GOT3 (cell line): ENCODE measurements around the gene PNN.
"Not testable (repeated sequence)": the region's sequence is repeated elsewhere in the genome, so short reads cannot be mapped to it uniquely, and the experiment has no call there.

ENCODE experiments used
- DNase-seq: peaks from one replicate; lab custom pipeline; 2025; ENCODE audit warnings: mixed read lengths; lab: John Stamatoyannopoulos, UW

Gene PNN

DNA sequence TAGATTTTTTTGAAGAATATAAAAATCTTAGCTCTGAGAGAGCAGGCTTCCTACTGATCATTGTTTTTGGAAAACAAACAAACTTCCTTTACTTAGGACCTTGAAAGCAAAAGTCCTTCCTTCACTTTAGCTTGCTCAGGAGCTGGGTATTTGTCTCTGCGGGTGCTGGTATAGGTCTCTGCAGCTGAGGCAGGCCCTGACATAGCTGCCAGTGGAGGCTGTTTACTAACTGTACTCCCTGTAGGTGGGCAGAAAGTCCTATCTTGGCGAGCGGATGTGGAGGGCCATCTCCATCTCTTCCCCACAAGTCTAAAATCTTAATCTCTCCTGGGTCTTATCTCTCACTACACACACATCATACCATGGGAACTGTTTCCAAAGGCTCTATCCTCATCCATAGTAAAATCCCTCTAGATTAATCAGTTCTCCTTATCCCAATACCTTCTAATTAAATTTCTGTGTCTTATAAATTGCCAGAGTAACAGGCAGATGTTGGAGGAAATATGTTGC lies 54.6 kb downstream of the PNN start:
- DNase-seq = no peak

DNA sequence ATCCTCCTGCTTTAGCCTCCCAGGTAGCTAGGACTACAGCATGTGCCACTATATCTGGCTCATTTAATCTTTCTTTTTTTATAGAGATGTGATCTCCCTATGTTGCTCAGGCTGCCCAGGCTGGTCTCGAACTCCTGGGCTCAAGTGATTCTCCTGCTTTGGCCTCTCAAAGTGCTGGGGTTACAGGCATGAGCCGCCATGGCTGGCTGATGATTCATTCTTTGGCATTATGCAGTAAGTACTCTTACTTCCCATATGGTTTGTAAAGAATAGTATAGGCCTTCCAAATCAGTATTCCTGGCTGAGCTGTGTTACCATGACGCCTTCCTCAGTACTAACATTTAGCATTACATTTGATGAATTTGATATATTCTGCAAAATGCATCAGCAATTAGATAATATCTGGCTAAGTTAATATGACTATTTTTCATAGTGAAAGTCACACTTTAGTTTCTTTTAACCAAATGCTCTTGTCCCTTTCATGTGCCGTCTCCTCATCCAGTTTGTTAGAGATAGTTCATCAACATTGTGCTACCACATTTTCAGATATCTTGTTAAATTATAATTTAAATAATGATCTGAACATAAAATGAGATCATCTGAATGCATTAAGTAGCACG lies 55.5 kb downstream of the PNN start:
- no peak for DNase-seq

DNA sequence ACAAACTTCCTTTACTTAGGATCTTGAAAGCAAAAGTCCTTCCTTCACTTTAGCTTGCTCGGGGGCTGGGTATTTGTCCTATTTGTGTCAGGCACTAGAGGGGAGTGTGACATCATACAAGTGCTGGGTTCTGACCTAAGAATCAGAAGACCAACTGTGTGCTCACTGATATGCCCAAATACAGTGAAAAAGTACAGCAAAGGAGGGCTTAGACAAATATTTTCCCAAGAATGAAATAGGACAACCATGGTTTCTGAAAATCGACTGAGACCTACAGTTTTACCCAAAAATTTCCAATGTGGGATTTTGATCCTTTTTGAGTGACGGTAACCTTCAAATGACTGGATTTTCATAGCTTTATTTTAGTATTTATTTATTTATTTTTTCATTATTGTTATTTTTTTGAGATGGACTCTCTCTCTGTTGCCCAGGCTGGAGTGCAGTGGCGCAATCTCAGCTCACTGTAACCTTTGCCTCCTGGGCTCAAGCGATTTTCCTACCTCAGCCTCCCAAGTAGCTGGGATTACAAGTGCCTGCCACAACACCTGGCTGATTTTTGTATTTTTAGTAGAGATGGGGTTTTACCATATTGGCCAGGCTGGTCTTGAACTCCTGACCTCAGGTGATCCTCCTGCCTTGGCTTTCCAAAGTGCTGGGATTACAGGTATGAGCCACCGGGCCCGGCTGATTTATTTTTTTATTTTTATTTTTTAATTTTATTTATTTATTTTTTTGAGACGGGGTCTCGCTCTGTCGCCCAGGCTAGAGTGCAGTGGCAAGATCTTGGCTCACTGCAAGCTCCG lies 56.9 kb downstream of the PNN start:
- not testable (repeated sequence) for DNase-seq
